Kidney (tissue), 14 donors: Measurements from ENCODE around the gene COPB1. TPM values are rescaled to one million over a fixed set of nuclear protein-coding genes. Genes with fewer than 3 reads are reported as not detected.
A peak's percentile ranks its signal among the peaks of the same experiment; 100 is the strongest.

ENCODE experiments used
- DNase-seq, 5 donors: peaks; one replicate each; pipeline ENCODE4 v3.0.0-alpha.2; 2013 to 2020
- FAIRE-seq: peaks from 2 replicates; lab custom pipeline; 2012; peaks lifted over from hg19 to GRCh38; lab: Jason Lieb, UNC
- H3K27ac ChIP-seq, 2 donors: one replicate each; pipeline ENCODE4 v1.7.0; 2013; ENCODE audit warnings: low read depth in 2 of 2, low read length in 2 of 2, inconsistent platforms in 1 of 2
- H3K27me3 ChIP-seq: one replicate; pipeline ENCODE4 v1.7.1; 2013; ENCODE audit warnings: low read length, inconsistent platforms; ENCODE audit not compliant: control insufficient read depth, insufficient read depth
- H3K36me3 ChIP-seq, 3 donors: one replicate each; pipeline versions ENCODE4 v1.7.0 to v1.7.1; 2013; ENCODE audit warnings: low read length in 3 of 3, control low read depth in 1 of 3, inconsistent platforms in 1 of 3; ENCODE audit not compliant: insufficient read depth in 3 of 3, control insufficient read depth in 2 of 3
- H3K4me1 ChIP-seq, 3 donors: one replicate each; pipeline versions ENCODE4 v1.7.0 to v1.7.1; 2013; ENCODE audit warnings: low read length in 3 of 3, inconsistent platforms in 1 of 3, low read depth in 1 of 3; ENCODE audit not compliant: control insufficient read depth in 2 of 3, insufficient read depth in 2 of 3
- H3K4me3 ChIP-seq, 3 donors: one replicate each; pipeline versions ENCODE4 v1.7.0 to v1.8.1; 2013; ENCODE audit warnings: low read length in 3 of 3, control low read depth in 1 of 3, inconsistent platforms in 1 of 3
- H3K9ac ChIP-seq, 3 donors: one replicate each; pipeline versions ENCODE4 v1.7.0 to v1.7.1; 2013; ENCODE audit warnings: low read length in 3 of 3, control low read depth in 1 of 3, inconsistent platforms in 1 of 3
- H3K9me3 ChIP-seq, 3 donors: one replicate each; pipeline versions ENCODE4 v1.7.0 to v1.7.1; 2013; ENCODE audit warnings: low read length in 3 of 3, control low read depth in 1 of 3, inconsistent platforms in 1 of 3; ENCODE audit not compliant: control insufficient read depth in 2 of 3, insufficient read depth in 1 of 3
- intact Hi-C: fragments of 100-400 bp; cut with DNase I; formaldehyde crosslinking; loops from one replicate; pipeline ENCODE4 v1.11.1; 2022
- polyA plus RNA-seq: library from polyadenylated mRNA; stranded (reverse); fragments of 350-450 nt; fragmentation: Illumina TruSeq; extraction: RNeasy Lipid Tissue Mini Kit (QIAGEN cat#74804); gene quantifications from one replicate; pipeline ENCODE4 v1.2.3, GENCODE V29; 2014; ENCODE audit warnings: low read depth, low replicate concordance; ENCODE audit not compliant: insufficient read depth
- total RNA-seq: library from RNA; stranded (reverse); fragmentation: NEBNext Ultra II Directional; extraction: Animal tissue kit (Norgen Biotek cat#: 25700); gene quantifications from one replicate; pipeline ENCODE4 v1.2.1, GENCODE V29; 2021
- TF ChIP-seq, protein P1 (sequence below): IDR thresholded peaks from 3 replicates; pipeline ENCODE4 v1.5.1; 2012; ENCODE audit warnings: mild to moderate bottlenecking, moderate library complexity, borderline replicate concordance; ENCODE audit not compliant: insufficient read depth; ENCODE audit errors: extremely low read depth
- donor health status: control.
- donor health status: control.
- donor health status: control.
- donor health status: control.
- donor health status: control.
- donor health status: DM: yes; HTN: yes; CAD: no.
- donor health status: Normal renal cell carcinoma (clear cell type).

Gene COPB1
- total and polyA plus RNA-seq, 2 donors from 2014 or later: 54.9 to 92.3 TPM

GRCh38 chr11:14455648-14456430, 43.8 kb downstream of the COPB1 start:
- TF ChIP-seq, protein P1, sequence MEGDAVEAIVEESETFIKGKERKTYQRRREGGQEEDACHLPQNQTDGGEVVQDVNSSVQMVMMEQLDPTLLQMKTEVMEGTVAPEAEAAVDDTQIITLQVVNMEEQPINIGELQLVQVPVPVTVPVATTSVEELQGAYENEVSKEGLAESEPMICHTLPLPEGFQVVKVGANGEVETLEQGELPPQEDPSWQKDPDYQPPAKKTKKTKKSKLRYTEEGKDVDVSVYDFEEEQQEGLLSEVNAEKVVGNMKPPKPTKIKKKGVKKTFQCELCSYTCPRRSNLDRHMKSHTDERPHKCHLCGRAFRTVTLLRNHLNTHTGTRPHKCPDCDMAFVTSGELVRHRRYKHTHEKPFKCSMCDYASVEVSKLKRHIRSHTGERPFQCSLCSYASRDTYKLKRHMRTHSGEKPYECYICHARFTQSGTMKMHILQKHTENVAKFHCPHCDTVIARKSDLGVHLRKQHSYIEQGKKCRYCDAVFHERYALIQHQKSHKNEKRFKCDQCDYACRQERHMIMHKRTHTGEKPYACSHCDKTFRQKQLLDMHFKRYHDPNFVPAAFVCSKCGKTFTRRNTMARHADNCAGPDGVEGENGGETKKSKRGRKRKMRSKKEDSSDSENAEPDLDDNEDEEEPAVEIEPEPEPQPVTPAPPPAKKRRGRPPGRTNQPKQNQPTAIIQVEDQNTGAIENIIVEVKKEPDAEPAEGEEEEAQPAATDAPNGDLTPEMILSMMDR: no peak
- Histone ChIP-seq H3K27ac (no peak overlapping the region), H3K9ac (no peak overlapping the region), H3K36me3 (peaks cover 0 to 12% (median 12%) of the 10 kb centered on the region in 3 donors), H3K4me1 (no peaks in the 10 kb centered on the region), H3K4me3 (no peak overlapping the region), H3K27me3 (no peaks in the 10 kb centered on the region), H3K9me3 (no peaks in the 10 kb centered on the region)
- intact Hi-C loops: no loop called here
- FAIRE-seq (no peak), DNase-seq (no peak)

DNA sequence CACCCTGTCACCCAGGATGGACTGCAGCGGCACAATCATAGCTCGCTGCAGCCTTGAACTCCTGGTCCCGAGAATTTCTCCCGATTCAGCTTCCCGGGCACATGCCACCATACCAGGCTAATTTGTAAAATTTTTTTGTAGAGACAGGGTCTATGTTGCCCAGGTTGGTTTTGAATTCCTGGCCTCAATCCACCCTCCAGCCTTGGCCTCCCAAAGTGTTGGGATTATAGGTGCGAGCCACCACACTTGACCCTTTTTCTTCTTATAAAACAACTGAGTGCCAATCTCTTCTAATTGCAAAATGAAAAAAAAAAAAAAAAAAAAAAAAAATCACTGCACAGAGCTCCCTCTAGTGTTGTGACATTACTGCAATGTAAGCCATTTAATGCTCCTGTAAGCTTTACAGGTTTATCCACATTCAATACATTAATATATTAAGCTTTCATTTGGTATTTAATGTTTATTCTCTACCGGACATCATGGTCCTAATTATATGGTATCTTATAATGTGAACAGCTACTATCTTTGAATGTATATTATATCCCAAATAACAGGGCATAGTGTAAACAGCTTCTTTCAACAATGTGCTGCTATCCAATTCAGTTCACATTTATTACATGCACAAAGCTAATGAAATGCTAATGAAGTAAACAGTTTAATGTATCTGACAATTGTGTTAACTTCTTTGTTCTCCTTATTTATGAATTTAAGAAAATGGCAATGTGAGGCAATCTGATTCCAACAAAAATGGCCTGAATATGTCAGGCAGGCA, 44.6 kb downstream of the COPB1 start:
- intact Hi-C loops: loop anchor here (5.0 kb wide), 1 partner anchor 153 kb away; no protein-coding TSS in a partner anchor
- Histone ChIP-seq H3K36me3 (peaks cover 0 to 7% (median 6%) of the 10 kb centered on the region in 3 donors), H3K9me3 (no peaks in the 10 kb centered on the region), H3K27me3 (no peaks in the 10 kb centered on the region), H3K4me1 (no peaks in the 10 kb centered on the region), H3K27ac (no peak overlapping the region), H3K4me3 (no peak overlapping the region), H3K9ac (no peak overlapping the region)
- DNase-seq: peak in 4 of 5 donors; percentile 9 to 33 (median 30)
- peak; percentile 92 for FAIRE-seq
- TF ChIP-seq, protein P1: peak; percentile 52

DNA sequence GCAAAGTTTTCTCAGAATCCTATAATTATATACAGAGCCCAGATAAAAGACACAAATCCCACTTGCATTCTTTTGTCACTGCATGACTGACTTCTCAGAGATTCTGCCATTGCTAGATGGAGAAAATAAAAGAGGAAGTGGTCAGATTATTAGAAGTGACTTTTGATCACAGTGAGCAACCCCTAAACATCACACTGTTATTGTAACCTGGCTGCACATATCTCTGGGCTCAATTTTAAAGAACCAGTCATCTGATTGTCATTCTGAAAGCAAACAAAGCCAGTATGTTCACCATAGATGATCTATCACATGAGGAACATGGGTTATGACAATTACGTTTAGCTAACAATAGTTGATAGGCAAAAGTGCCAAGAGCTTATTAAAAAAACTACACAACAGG, 47.8 kb downstream of the COPB1 start:
- FAIRE-seq (no peak), DNase-seq (no peak)
- Histone ChIP-seq H3K27ac (no peak overlapping the region), H3K9ac (no peak overlapping the region), H3K4me3 (no peak overlapping the region), H3K4me1 (no peaks in the 10 kb centered on the region), H3K9me3 (no peaks in the 10 kb centered on the region), H3K36me3 (no peaks in the 10 kb centered on the region), H3K27me3 (no peaks in the 10 kb centered on the region)
- TF ChIP-seq, protein P1: no peak
- intact Hi-C loops: loop anchor here (5.0 kb wide), 1 partner anchor 150 kb away; no protein-coding TSS in a partner anchor
